ENCODE data around the gene PPP6R3. TPM values are rescaled to one million over a fixed set of nuclear protein-coding genes. Genes with fewer than 3 reads are reported as not detected.

PPP6R3 gene
- total RNA-seq, 2 experiments from 2014 or later: 108 to 110 TPM

- POLR2A ChIA-PET: no interaction called here
- no peak for DNase-seq
- Mint-ChIP-seq H3K27me3 (no peaks in the 10 kb centered on the region), H3K36me3 (peaks cover 65% of the 10 kb centered on the region), H3K4me3 (no peak overlapping the region), H3K4me1 (ENCODE audit: low read depth) (peaks cover 49% of the 10 kb centered on the region), H3K27ac (no peak overlapping the region), H3K9me3 (no peaks in the 10 kb centered on the region)
- CTCF ChIA-PET: no interaction called here
- intact Hi-C loops (cut with micrococcal nuclease): no loop called here
Measured at GRCh38 chr11:68567553-68567952, 107.0 kb downstream of the PPP6R3 start.

- intact Hi-C loops (cut with micrococcal nuclease): no loop called here
- Mint-ChIP-seq H3K4me3 (no peak overlapping the region), H3K27me3 (no peaks in the 10 kb centered on the region), H3K9me3 (no peaks in the 10 kb centered on the region), H3K36me3 (peaks cover 65% of the 10 kb centered on the region), H3K27ac (no peak overlapping the region), H3K4me1 (ENCODE audit: low read depth) (peaks cover 44% of the 10 kb centered on the region)
- CTCF ChIA-PET: interaction anchor here (1.1 kb wide), 1 partner anchor 15 kb away, joined by 4 read pairs; no protein-coding TSS in a partner anchor
- POLR2A ChIA-PET: no interaction called here
- no peak for DNase-seq
Measured at GRCh38 chr11:68569357-68569756, 108.8 kb downstream of the PPP6R3 start.

GRCh38 chr11:68570691-68571090 lies 110.1 kb downstream of the PPP6R3 start:
- H3K27me3 Mint-ChIP-seq: no peaks in the 10 kb centered on the region
- CTCF ChIA-PET: interaction anchor here (0.7 to 1.8 kb wide), 4 partner anchors 13 to 90 kb away, joined by 3 to 8 read pairs (median 4); no protein-coding TSS in a partner anchor
- intact Hi-C loops (cut with micrococcal nuclease): no loop called here
- POLR2A ChIA-PET: no interaction called here
- DNase-seq: no peak
- H3K4me3 Mint-ChIP-seq: no peak overlapping the region
- peaks cover 52% of the 10 kb centered on the region for H3K36me3 Mint-ChIP-seq
- H3K4me1 Mint-ChIP-seq (ENCODE audit: low read depth): peaks cover 43% of the 10 kb centered on the region
- H3K27ac Mint-ChIP-seq: peak overlapping the region; percentile 18
- no peaks in the 10 kb centered on the region for H3K9me3 Mint-ChIP-seq

GRCh38 chr11:68574308-68574707 lies 113.8 kb downstream of the PPP6R3 start:
- DNase-seq: no peak
- ChIA-PET POLR2A (no interaction called here), CTCF (interaction anchor here (1.0 to 2.9 kb wide), 2 partner anchors 10 to 718 kb away, joined by 4 to 24 read pairs; no protein-coding TSS in a partner anchor)
- intact Hi-C loops (cut with micrococcal nuclease): no loop called here
- Mint-ChIP-seq H3K4me3 (no peak overlapping the region), H3K9me3 (no peaks in the 10 kb centered on the region), H3K27me3 (no peaks in the 10 kb centered on the region), H3K27ac (peak overlapping the region; percentile 74), H3K4me1 (ENCODE audit: low read depth) (peaks cover 31% of the 10 kb centered on the region), H3K36me3 (peaks cover 52% of the 10 kb centered on the region)

GRCh38 chr11:68575025-68575665 lies 114.6 kb downstream of the PPP6R3 start:
- peaks cover 27% of the 10 kb centered on the region for H3K4me1 Mint-ChIP-seq (ENCODE audit: low read depth)
- ChIA-PET CTCF (interaction anchor here (2.9 kb wide), 1 partner anchor 10 kb away, joined by 24 read pairs; no protein-coding TSS in a partner anchor), POLR2A (interaction anchor here (0.8 kb wide), 1 partner anchor 9 kb away, joined by 3 read pairs; no protein-coding TSS in a partner anchor)
- no peaks in the 10 kb centered on the region for H3K9me3 Mint-ChIP-seq
- no peak overlapping the region for H3K4me3 Mint-ChIP-seq
- H3K27me3 Mint-ChIP-seq: no peaks in the 10 kb centered on the region
- peaks cover 56% of the 10 kb centered on the region for H3K36me3 Mint-ChIP-seq
- intact Hi-C loops (cut with micrococcal nuclease): loop anchor here (1.0 kb wide), 1 partner anchor 8 kb away; no protein-coding TSS in a partner anchor
- peak overlapping the region; percentile 74 for H3K27ac Mint-ChIP-seq
- peak; percentile 32 for DNase-seq

- peaks cover 19% of the 10 kb centered on the region for H3K4me1 Mint-ChIP-seq (ENCODE audit: low read depth)
- CTCF ChIA-PET: interaction anchor here (0.6 kb wide), 1 partner anchor 29 kb away, joined by 3 read pairs; no protein-coding TSS in a partner anchor
- DNase-seq: no peak
- no peak overlapping the region for H3K4me3 Mint-ChIP-seq
- intact Hi-C loops (cut with micrococcal nuclease): no loop called here
- no peaks in the 10 kb centered on the region for H3K9me3 Mint-ChIP-seq
- POLR2A ChIA-PET: no interaction called here
- peaks cover 51% of the 10 kb centered on the region for H3K36me3 Mint-ChIP-seq
- H3K27ac Mint-ChIP-seq: no peak overlapping the region
- no peaks in the 10 kb centered on the region for H3K27me3 Mint-ChIP-seq
Measured at GRCh38 chr11:68579455-68579854, 118.9 kb downstream of the PPP6R3 start.

- POLR2A ChIA-PET: no interaction called here
- H3K27ac Mint-ChIP-seq: no peak overlapping the region
- intact Hi-C loops (cut with micrococcal nuclease): loop anchor here (10.0 kb wide), 1 partner anchor 117 kb away; the partner anchor contains the start of gene PPP6R3
Measured at GRCh38 chr11:68581439-68581838, 120.9 kb downstream of the PPP6R3 start.

GRCh38 chr11:68581901-68582300 lies 121.3 kb downstream of the PPP6R3 start:
- Mint-ChIP-seq H3K27ac (no peak overlapping the region), H3K27me3 (no peaks in the 10 kb centered on the region), H3K36me3 (peaks cover 49% of the 10 kb centered on the region), H3K4me3 (no peak overlapping the region), H3K9me3 (no peaks in the 10 kb centered on the region), H3K4me1 (ENCODE audit: low read depth) (peaks cover 19% of the 10 kb centered on the region)
- DNase-seq: no peak
- ChIA-PET POLR2A (no interaction called here), CTCF (no interaction called here)
- intact Hi-C loops (cut with micrococcal nuclease): loop anchor here (10.0 kb wide), 1 partner anchor 117 kb away; the partner anchor contains the start of gene PPP6R3

More at GRCh38 chr11:68581439-68581838, 120.9 kb downstream of the PPP6R3 start:
- peaks cover 53% of the 10 kb centered on the region for H3K36me3 Mint-ChIP-seq
- no peaks in the 10 kb centered on the region for H3K27me3 Mint-ChIP-seq
- no peaks in the 10 kb centered on the region for H3K9me3 Mint-ChIP-seq
- H3K4me3 Mint-ChIP-seq: no peak overlapping the region
- CTCF ChIA-PET: no interaction called here
- DNase-seq: no peak
- H3K4me1 Mint-ChIP-seq (ENCODE audit: low read depth): peaks cover 19% of the 10 kb centered on the region

- H3K36me3 Mint-ChIP-seq: peaks cover 50% of the 10 kb centered on the region
- peaks cover 19% of the 10 kb centered on the region for H3K4me1 Mint-ChIP-seq (ENCODE audit: low read depth)
- DNase-seq: no peak
- CTCF ChIA-PET: no interaction called here
- H3K27me3 Mint-ChIP-seq: no peaks in the 10 kb centered on the region
- intact Hi-C loops (cut with micrococcal nuclease): loop anchor here (1.0 to 10.0 kb wide), 2 partner anchors 7 to 118 kb away; partner anchors contain the start of gene PPP6R3
- POLR2A ChIA-PET: no interaction called here
- H3K9me3 Mint-ChIP-seq: no peaks in the 10 kb centered on the region
- no peak overlapping the region for H3K4me3 Mint-ChIP-seq
- peak overlapping the region; percentile 58 for H3K27ac Mint-ChIP-seq
Measured at GRCh38 chr11:68582416-68583040, 122.0 kb downstream of the PPP6R3 start.

- ChIA-PET CTCF (interaction anchor here (0.6 to 3.0 kb wide), 5 partner anchors 8 to 215 kb away, joined by 3 to 24 read pairs (median 4); no protein-coding TSS in a partner anchor), POLR2A (no interaction called here)
- Mint-ChIP-seq H3K4me3 (no peak overlapping the region), H3K27me3 (no peaks in the 10 kb centered on the region), H3K4me1 (ENCODE audit: low read depth) (peaks cover 19% of the 10 kb centered on the region), H3K36me3 (peaks cover 50% of the 10 kb centered on the region), H3K9me3 (no peaks in the 10 kb centered on the region), H3K27ac (peak overlapping the region; percentile 58)
- intact Hi-C loops (cut with micrococcal nuclease): loop anchor here (1.0 to 10.0 kb wide), 2 partner anchors 8 to 118 kb away; partner anchors contain the start of gene PPP6R3
- DNase-seq: no peak
Measured at GRCh38 chr11:68583041-68583446, 122.5 kb downstream of the PPP6R3 start.

- POLR2A ChIA-PET: interaction anchor here (0.7 kb wide), 1 partner anchor 9 kb away, joined by 3 read pairs; no protein-coding TSS in a partner anchor
Measured at GRCh38 chr11:68584097-68584496, 123.5 kb downstream of the PPP6R3 start.

GRCh38 chr11:68584991-68585524 lies 124.5 kb downstream of the PPP6R3 start:
- Mint-ChIP-seq H3K9me3 (no peaks in the 10 kb centered on the region), H3K36me3 (peaks cover 42% of the 10 kb centered on the region), H3K4me3 (no peak overlapping the region), H3K27me3 (no peaks in the 10 kb centered on the region), H3K4me1 (ENCODE audit: low read depth) (peaks cover 19% of the 10 kb centered on the region), H3K27ac (no peak overlapping the region)
- intact Hi-C loops (cut with micrococcal nuclease): loop anchor here (10.0 kb wide), 1 partner anchor 120 kb away; the partner anchor contains the start of gene PPP6R3
- DNase-seq: no peak
- ChIA-PET POLR2A (interaction anchor here (0.7 kb wide), 1 partner anchor 10 kb away, joined by 3 read pairs; no protein-coding TSS in a partner anchor), CTCF (interaction anchor here (0.6 to 3.0 kb wide), 13 partner anchors 10 to 268 kb away, joined by 3 to 24 read pairs (median 4); no protein-coding TSS in a partner anchor)

More at GRCh38 chr11:68584097-68584496, 123.5 kb downstream of the PPP6R3 start:
- CTCF ChIA-PET: interaction anchor here (0.8 to 3.0 kb wide), 24 partner anchors 8 to 314 kb away, joined by 3 to 24 read pairs (median 4); no protein-coding TSS in a partner anchor
- H3K27me3 Mint-ChIP-seq: no peaks in the 10 kb centered on the region
- peak; percentile 73 for DNase-seq
- peaks cover 40% of the 10 kb centered on the region for H3K36me3 Mint-ChIP-seq
- H3K4me3 Mint-ChIP-seq: no peak overlapping the region
- no peak overlapping the region for H3K27ac Mint-ChIP-seq
- H3K4me1 Mint-ChIP-seq (ENCODE audit: low read depth): peaks cover 19% of the 10 kb centered on the region
- H3K9me3 Mint-ChIP-seq: no peaks in the 10 kb centered on the region
- intact Hi-C loops (cut with micrococcal nuclease): loop anchor here (10.0 kb wide), 1 partner anchor 119 kb away; the partner anchor contains the start of gene PPP6R3
